GM23338 (cell line): ENCODE data around the gene KCNT2. TPM values are rescaled to one million over a fixed set of nuclear protein-coding genes. Genes with fewer than 3 reads are reported as not detected.
A peak's percentile ranks its signal among the peaks of the same experiment; 100 is the strongest.

Experiments used
- ATAC-seq: fragments of 200-7000 bp; cut with Tn5 transposase; 3 replicates; pipeline ENCODE4 v1.9.1; 2020
- DNase-seq: peaks from one replicate; pipeline ENCODE4 v3.0.0-alpha.2; 2015; ENCODE audit warnings: low spot score
- H2AFZ ChIP-seq: fragments of 200-600 bp; sonication (generic); 2 replicates; pipeline ENCODE4 v1.8.0; 2016; ENCODE audit warnings: antibody characterized with exemption, mild to moderate bottlenecking, moderate library complexity
- H3F3A ChIP-seq: fragments of 200-600 bp; sonication (generic); replicated peaks from 2 replicates; pipeline ENCODE4 v1.8.0; 2017; ENCODE audit warnings: antibody characterized with exemption, mixed run types, low read depth
- H3K27ac ChIP-seq: fragments of 200-600 bp; sonication (generic); 2 replicates; pipeline ENCODE4 v1.6.1; 2016; ENCODE audit warnings: low read depth
- H3K27me3 ChIP-seq: fragments of 200-600 bp; sonication (generic); 2 replicates; pipeline ENCODE4 v1.8.0; 2016; ENCODE audit warnings: mild to moderate bottlenecking, mixed run types, moderate library complexity; ENCODE audit not compliant: insufficient read depth
- H3K36me3 ChIP-seq: fragments of 200-600 bp; sonication (generic); 2 replicates; pipeline ENCODE4 v1.8.0; 2016; ENCODE audit warnings: mild to moderate bottlenecking; ENCODE audit not compliant: insufficient read depth
- H3K4me1 ChIP-seq: fragments of 200-600 bp; sonication (generic); 2 replicates; pipeline ENCODE4 v1.8.0; 2016; ENCODE audit warnings: mild to moderate bottlenecking, moderate library complexity; ENCODE audit not compliant: insufficient read depth
- H3K4me2 ChIP-seq: fragments of 200-600 bp; sonication (generic); 2 replicates; pipeline ENCODE4 v1.7.1; 2017; ENCODE audit warnings: mixed run types
- H3K4me3 ChIP-seq: fragments of 200-600 bp; sonication (generic); 2 replicates; pipeline ENCODE4 v1.6.1; 2016; ENCODE audit warnings: mixed run types
- H3K79me2 ChIP-seq: fragments of 200-600 bp; sonication (generic); replicated peaks from 2 replicates; pipeline ENCODE4 v1.8.0; 2017; ENCODE audit warnings: mild to moderate bottlenecking; ENCODE audit not compliant: insufficient read depth
- H3K9me2 ChIP-seq: fragments of 200-600 bp; sonication (generic); 2 replicates; pipeline ENCODE4 v1.8.0; 2017; ENCODE audit not compliant: insufficient read depth
- H4K20me1 ChIP-seq: fragments of 200-600 bp; sonication (generic); replicated peaks from 2 replicates; pipeline ENCODE4 v1.8.0; 2017; ENCODE audit warnings: mild to moderate bottlenecking; ENCODE audit not compliant: insufficient read depth
- H3K27ac Mint-ChIP-seq: 2 replicates; pipeline ENCODE4 v1.8.0; 2020; ENCODE audit warnings: inconsistent platforms, mild to moderate bottlenecking, moderate library complexity, mixed read lengths
- H3K27me3 Mint-ChIP-seq: 3 replicates; pipeline ENCODE4 v1.8.0; 2022; ENCODE audit warnings: low read depth, mild to moderate bottlenecking, moderate library complexity, mixed read lengths, inconsistent platforms; ENCODE audit not compliant: insufficient read depth, poor library complexity
- H3K36me3 Mint-ChIP-seq: 3 replicates; pipeline ENCODE4 v1.8.0; 2021; ENCODE audit warnings: low read depth, mild to moderate bottlenecking, inconsistent platforms, moderate library complexity, mixed read lengths
- H3K4me1 Mint-ChIP-seq: 3 replicates; pipeline ENCODE4 v1.8.0; 2020; ENCODE audit warnings: mild to moderate bottlenecking, inconsistent platforms, mixed read lengths
- H3K4me3 Mint-ChIP-seq: 3 replicates; pipeline ENCODE4 v1.8.0; 2021; ENCODE audit warnings: moderate library complexity, mild to moderate bottlenecking, inconsistent platforms, mixed read lengths
- H3K9me3 Mint-ChIP-seq: 3 replicates; pipeline ENCODE4 v1.8.0; 2020; ENCODE audit warnings: moderate library complexity, mild to moderate bottlenecking, inconsistent platforms, mixed read lengths
- CREB1 ChIP-seq: fragments of 250-450 bp; sonication (Bioruptor Pico); IDR thresholded peaks from 2 replicates; pipeline ENCODE4 v1.5.0; 2020; ENCODE audit warnings: low read depth, mild to moderate bottlenecking, moderate library complexity
- CTCF ChIP-seq, 2 experiments: fragments of 200-600 bp in 1 of 2; sonication (generic) in 1 of 2; conservative IDR thresholded peaks; 2 replicates each; pipeline versions ENCODE4 v1.5.1 to v1.6.1; 2016 to 2017; ENCODE audit warnings: antibody characterized with exemption in 2 of 2, low read depth in 2 of 2, mild to moderate bottlenecking in 2 of 2, moderate library complexity in 1 of 2
- EZH2 ChIP-seq: fragments of 200-600 bp; sonication (generic); IDR thresholded peaks from one replicate; pipeline ENCODE4 v1.8.0; 2017; ENCODE audit warnings: antibody characterized with exemption, mild to moderate bottlenecking, low read depth; ENCODE audit not compliant: unreplicated experiment
- EZH2phosphoT487 ChIP-seq: fragments of 200-600 bp; sonication (generic); IDR thresholded peaks from one replicate; pipeline ENCODE4 v1.8.1; 2018; ENCODE audit warnings: antibody characterized with exemption; ENCODE audit not compliant: unreplicated experiment
- JUNB ChIP-seq: IDR thresholded peaks from one replicate; pipeline ENCODE4 v1.6.1; 2016; ENCODE audit warnings: antibody characterized with exemption; ENCODE audit not compliant: unreplicated experiment
- NANOG ChIP-seq: IDR thresholded peaks from 2 replicates; pipeline ENCODE4 v1.6.1; 2016; ENCODE audit warnings: antibody characterized with exemption, borderline replicate concordance
- POLR2AphosphoS5 ChIP-seq: IDR thresholded peaks from 2 replicates; pipeline ENCODE4 v1.6.1; 2016; ENCODE audit warnings: antibody characterized with exemption, low read depth
- STAT1 ChIP-seq: IDR thresholded peaks from one replicate; pipeline ENCODE4 v1.6.1; 2016; ENCODE audit warnings: antibody characterized with exemption; ENCODE audit not compliant: unreplicated experiment
- ZNF114 ChIP-seq: fragments of 250-450 bp; sonication (Bioruptor Pico); IDR thresholded peaks from 2 replicates; pipeline ENCODE4 v1.5.0; 2020; ENCODE audit warnings: mild to moderate bottlenecking, moderate library complexity
- ZNF331 ChIP-seq: fragments of 250-450 bp; sonication (Bioruptor Pico); IDR thresholded peaks from 2 replicates; pipeline ENCODE4 v1.5.0; 2020; ENCODE audit warnings: low read depth, mild to moderate bottlenecking, moderate library complexity
- ZNF462 ChIP-seq: fragments of 250-450 bp; sonication (Bioruptor Pico); IDR thresholded peaks from 2 replicates; pipeline ENCODE4 v1.5.0; 2020; ENCODE audit warnings: mild to moderate bottlenecking, moderate library complexity
- polyA plus RNA-seq: library from polyadenylated mRNA; unstranded; fragments of >200 nt; fragmentation: Nextera tagmentation; extraction: Ambion mirVana; gene quantifications from 2 replicates; pipeline ENCODE4 v1.2.1, GENCODE V29; 2016
- total RNA-seq: library from RNA; depleted of rRNA; stranded (reverse); fragments of >200 nt; shearing (Covaris generic); gene quantifications from 2 replicates; pipeline ENCODE4 v1.2.3, GENCODE V29; 2014
- TF ChIP-seq, protein P1 (sequence below): IDR thresholded peaks from one replicate; pipeline ENCODE4 v1.6.1; 2018; ENCODE audit warnings: antibody characterized with exemption; ENCODE audit not compliant: unreplicated experiment
- TF ChIP-seq, protein P2 (sequence below): IDR thresholded peaks from 2 replicates; pipeline ENCODE4 v1.6.1; 2016; ENCODE audit warnings: antibody characterized with exemption

Gene KCNT2
- total and polyA plus RNA-seq, 2 experiments from 2014 or later, result 5.4 to 13.4 TPM

- Mint-ChIP-seq H3K27me3 (no peaks in the 10 kb centered on the region), H3K4me1 (peaks cover 12% of the 10 kb centered on the region; the same call in 2 of the 3 replicates), H3K9me3 (no peaks in the 10 kb centered on the region), H3K27ac (peak overlapping the region; percentile 82), H3K4me3 (no peak overlapping the region), H3K36me3 (no peaks in the 10 kb centered on the region; the same call in 2 of the 3 replicates)
- Histone ChIP-seq H3K27me3 (no peaks in the 10 kb centered on the region), H4K20me1 (no peaks in the 10 kb centered on the region), H3K4me2 (no peak overlapping the region), H2AFZ (no peak overlapping the region), H3K4me3 (no peak overlapping the region), H3K79me2 (no peaks in the 10 kb centered on the region), H3K36me3 (no peaks in the 10 kb centered on the region), H3K9me2 (no peaks in the 10 kb centered on the region), H3F3A (no peaks in the 10 kb centered on the region), H3K4me1 (no peaks in the 10 kb centered on the region), H3K27ac (no peak overlapping the region)
- TF ChIP-seq STAT1, result no peak
- no peak for TF ChIP-seq ZNF331 (CRISPR knock-in tag)
- TF ChIP-seq EZH2, result no peak
- no peak for TF ChIP-seq CREB1 (CRISPR knock-in tag)
- no peak for TF ChIP-seq CTCF (conservative IDR thresholded peaks at IDR 0.05; ENCODE audit: low read depth in 2 of 2)
- TF ChIP-seq, protein P1, sequence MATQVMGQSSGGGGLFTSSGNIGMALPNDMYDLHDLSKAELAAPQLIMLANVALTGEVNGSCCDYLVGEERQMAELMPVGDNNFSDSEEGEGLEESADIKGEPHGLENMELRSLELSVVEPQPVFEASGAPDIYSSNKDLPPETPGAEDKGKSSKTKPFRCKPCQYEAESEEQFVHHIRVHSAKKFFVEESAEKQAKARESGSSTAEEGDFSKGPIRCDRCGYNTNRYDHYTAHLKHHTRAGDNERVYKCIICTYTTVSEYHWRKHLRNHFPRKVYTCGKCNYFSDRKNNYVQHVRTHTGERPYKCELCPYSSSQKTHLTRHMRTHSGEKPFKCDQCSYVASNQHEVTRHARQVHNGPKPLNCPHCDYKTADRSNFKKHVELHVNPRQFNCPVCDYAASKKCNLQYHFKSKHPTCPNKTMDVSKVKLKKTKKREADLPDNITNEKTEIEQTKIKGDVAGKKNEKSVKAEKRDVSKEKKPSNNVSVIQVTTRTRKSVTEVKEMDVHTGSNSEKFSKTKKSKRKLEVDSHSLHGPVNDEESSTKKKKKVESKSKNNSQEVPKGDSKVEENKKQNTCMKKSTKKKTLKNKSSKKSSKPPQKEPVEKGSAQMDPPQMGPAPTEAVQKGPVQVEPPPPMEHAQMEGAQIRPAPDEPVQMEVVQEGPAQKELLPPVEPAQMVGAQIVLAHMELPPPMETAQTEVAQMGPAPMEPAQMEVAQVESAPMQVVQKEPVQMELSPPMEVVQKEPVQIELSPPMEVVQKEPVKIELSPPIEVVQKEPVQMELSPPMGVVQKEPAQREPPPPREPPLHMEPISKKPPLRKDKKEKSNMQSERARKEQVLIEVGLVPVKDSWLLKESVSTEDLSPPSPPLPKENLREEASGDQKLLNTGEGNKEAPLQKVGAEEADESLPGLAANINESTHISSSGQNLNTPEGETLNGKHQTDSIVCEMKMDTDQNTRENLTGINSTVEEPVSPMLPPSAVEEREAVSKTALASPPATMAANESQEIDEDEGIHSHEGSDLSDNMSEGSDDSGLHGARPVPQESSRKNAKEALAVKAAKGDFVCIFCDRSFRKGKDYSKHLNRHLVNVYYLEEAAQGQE, result no peak
- TF ChIP-seq ZNF114 (CRISPR knock-in tag), result no peak
- TF ChIP-seq JUNB, result no peak
- no peak for TF ChIP-seq ZNF462 (CRISPR knock-in tag)
- TF ChIP-seq POLR2AphosphoS5, result no peak
- no peak for TF ChIP-seq NANOG
- no peak for TF ChIP-seq EZH2phosphoT487
- TF ChIP-seq, protein P2, sequence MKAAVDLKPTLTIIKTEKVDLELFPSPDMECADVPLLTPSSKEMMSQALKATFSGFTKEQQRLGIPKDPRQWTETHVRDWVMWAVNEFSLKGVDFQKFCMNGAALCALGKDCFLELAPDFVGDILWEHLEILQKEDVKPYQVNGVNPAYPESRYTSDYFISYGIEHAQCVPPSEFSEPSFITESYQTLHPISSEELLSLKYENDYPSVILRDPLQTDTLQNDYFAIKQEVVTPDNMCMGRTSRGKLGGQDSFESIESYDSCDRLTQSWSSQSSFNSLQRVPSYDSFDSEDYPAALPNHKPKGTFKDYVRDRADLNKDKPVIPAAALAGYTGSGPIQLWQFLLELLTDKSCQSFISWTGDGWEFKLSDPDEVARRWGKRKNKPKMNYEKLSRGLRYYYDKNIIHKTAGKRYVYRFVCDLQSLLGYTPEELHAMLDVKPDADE, result no peak
- DNase-seq (no peak), ATAC-seq (no peak)
Observed at GRCh38 chr1:196393282-196393681, 215.0 kb downstream of the KCNT2 start.
